SK-N-MC (cell line): ENCODE data around the gene PRKAB1.
"Not testable (repeated sequence)": the region's sequence is repeated elsewhere in the genome, so short reads cannot be mapped to it uniquely, and the experiment has no call there.

Experiments
- DNase-seq: peaks from one replicate; pipeline ENCODE4 v3.0.0-alpha.2; 2011; ENCODE audit warnings: low read depth, low spot score
- H3K27ac ChIP-seq: fragments of 200-600 bp; sonication (generic); 2 replicates; pipeline ENCODE4 v1.5.1; 2016; ENCODE audit warnings: mixed run types
- H3K36me3 ChIP-seq: fragments of 200-600 bp; sonication (generic); 2 replicates; pipeline ENCODE4 v1.6.1; 2017; ENCODE audit warnings: antibody characterized with exemption, low read length, mixed read lengths; ENCODE audit not compliant: insufficient read depth
- H3K4me3 ChIP-seq: fragments of 200-600 bp; sonication (generic); 2 replicates; pipeline ENCODE4 v1.5.1; 2016
- H3K9ac ChIP-seq: fragments of 200-600 bp; sonication (generic); 2 replicates; pipeline ENCODE4 v1.8.0; 2017; ENCODE audit warnings: mixed run types, mixed read lengths; ENCODE audit not compliant: insufficient read length
- H3K9me3 ChIP-seq: fragments of 200-600 bp; sonication (generic); 2 replicates; pipeline ENCODE4 v1.6.1; 2017; ENCODE audit warnings: low read depth, mild to moderate bottlenecking, antibody characterized with exemption, low read length, moderate library complexity, mixed read lengths
- EZH2 ChIP-seq: fragments of 200-600 bp; sonication (generic); IDR thresholded peaks from one replicate; pipeline ENCODE4 v1.6.1; 2017; ENCODE audit warnings: antibody characterized with exemption
- FOXP2 ChIP-seq: optimal IDR thresholded peaks from 2 replicates; pipeline ENCODE3; 2011; ENCODE audit warnings: mild to moderate bottlenecking, moderate library complexity; ENCODE audit not compliant: insufficient read depth; ENCODE audit errors: extremely low read length, control extremely low read depth
- POLR2AphosphoS5 ChIP-seq: IDR thresholded peaks from 2 replicates; pipeline ENCODE4 v1.6.1; 2012; ENCODE audit warnings: mild to moderate bottlenecking, low read depth, low read length, borderline replicate concordance

Gene PRKAB1

GRCh38 chr12:119630962-119631550, 36.9 kb upstream of the PRKAB1 start:
- Histone ChIP-seq H3K9me3 (no peaks in the 10 kb centered on the region), H3K9ac (no peak overlapping the region), H3K27ac (no peak overlapping the region), H3K36me3 (no peaks in the 10 kb centered on the region), H3K4me3 (no peak overlapping the region)
- no peak for TF ChIP-seq POLR2AphosphoS5
- TF ChIP-seq FOXP2, result no peak
- TF ChIP-seq EZH2, result no peak
- DNase-seq, result no peak

- TF ChIP-seq EZH2, result no peak
- TF ChIP-seq FOXP2, result no peak
- no peak for TF ChIP-seq POLR2AphosphoS5
- no peak overlapping the region for H3K27ac ChIP-seq
- no peak for DNase-seq
- no peak overlapping the region for H3K9ac ChIP-seq
- no peaks in the 10 kb centered on the region for H3K36me3 ChIP-seq
- no peak overlapping the region for H3K4me3 ChIP-seq
- H3K9me3 ChIP-seq, result no peaks in the 10 kb centered on the region
These were observed 35.8 kb upstream of the PRKAB1 start for GRCh38 chr12:119631930-119632678.

- TF ChIP-seq FOXP2 (no peak), POLR2AphosphoS5 (no peak), EZH2 (no peak)
- DNase-seq, result no peak
- Histone ChIP-seq H3K9me3 (no peaks in the 10 kb centered on the region), H3K36me3 (no peaks in the 10 kb centered on the region), H3K27ac (no peak overlapping the region), H3K4me3 (no peak overlapping the region), H3K9ac (no peak overlapping the region)
These were observed 33.2 kb upstream of the PRKAB1 start for GRCh38 chr12:119634743-119635142.

- no peak for TF ChIP-seq EZH2
- TF ChIP-seq FOXP2, result no peak
- no peak for TF ChIP-seq POLR2AphosphoS5
- H3K36me3 ChIP-seq, result no peaks in the 10 kb centered on the region
- no peak overlapping the region for H3K4me3 ChIP-seq
- no peaks in the 10 kb centered on the region for H3K9me3 ChIP-seq
- H3K27ac ChIP-seq, result no peak overlapping the region
- H3K9ac ChIP-seq, result no peak overlapping the region
- no peak for DNase-seq
These were observed 24.9 kb upstream of the PRKAB1 start for GRCh38 chr12:119642986-119643385.

GRCh38 chr12:119644930-119645329, 23.0 kb upstream of the PRKAB1 start:
- H3K27ac ChIP-seq, result no peak overlapping the region
- no peak overlapping the region for H3K4me3 ChIP-seq
- no peaks in the 10 kb centered on the region for H3K9me3 ChIP-seq
- no peaks in the 10 kb centered on the region for H3K36me3 ChIP-seq
- no peak for DNase-seq
- TF ChIP-seq FOXP2, result no peak
- no peak for TF ChIP-seq POLR2AphosphoS5
- no peak overlapping the region for H3K9ac ChIP-seq

- no peak for TF ChIP-seq POLR2AphosphoS5
- no peak for TF ChIP-seq FOXP2
- TF ChIP-seq EZH2, result no peak
- DNase-seq, result no peak
- Histone ChIP-seq H3K9me3 (no peaks in the 10 kb centered on the region), H3K36me3 (no peaks in the 10 kb centered on the region), H3K4me3 (no peak overlapping the region), H3K27ac (no peak overlapping the region), H3K9ac (no peak overlapping the region)
These were observed 22.3 kb upstream of the PRKAB1 start for GRCh38 chr12:119645535-119646059.

- no peak for DNase-seq
- peak overlapping the region; percentile 33 for H3K9ac ChIP-seq
These were observed 18.6 kb upstream of the PRKAB1 start for GRCh38 chr12:119649202-119649808.

GRCh38 chr12:119652665-119653064, 15.3 kb upstream of the PRKAB1 start:
- H3K36me3 ChIP-seq, result no peaks in the 10 kb centered on the region

More at GRCh38 chr12:119649202-119649808, 18.6 kb upstream of the PRKAB1 start:
- TF ChIP-seq FOXP2 (no peak), POLR2AphosphoS5 (no peak), EZH2 (no peak)
- H3K4me3 ChIP-seq, result no peak overlapping the region
- no peaks in the 10 kb centered on the region for H3K9me3 ChIP-seq
- no peaks in the 10 kb centered on the region for H3K36me3 ChIP-seq
- H3K27ac ChIP-seq, result no peak overlapping the region

GRCh38 chr12:119657001-119657400, 10.9 kb upstream of the PRKAB1 start:
- not testable (repeated sequence) for H3K9me3 ChIP-seq, H3K9ac ChIP-seq, H3K36me3 ChIP-seq, H3K4me3 ChIP-seq, DNase-seq, H3K27ac ChIP-seq

More at GRCh38 chr12:119652665-119653064, 15.3 kb upstream of the PRKAB1 start:
- TF ChIP-seq EZH2 (no peak), FOXP2 (no peak), POLR2AphosphoS5 (no peak)
- Histone ChIP-seq H3K27ac (no peak overlapping the region), H3K4me3 (no peak overlapping the region), H3K9me3 (no peaks in the 10 kb centered on the region), H3K9ac (no peak overlapping the region)
- no peak for DNase-seq

- DNase-seq, H3K36me3 ChIP-seq, H3K9me3 ChIP-seq, H3K9ac ChIP-seq, H3K4me3 ChIP-seq, H3K27ac ChIP-seq: not testable (repeated sequence)
These were observed 9.8 kb upstream of the PRKAB1 start for GRCh38 chr12:119658166-119658565.
